ENCODE data around the gene USP6. TPM values are rescaled to one million over a fixed set of nuclear protein-coding genes. Genes with fewer than 3 reads are reported as not detected.

USP6 gene
- total RNA-seq, 1 experiment from 2014 or later = 0.20 TPM

DNA sequence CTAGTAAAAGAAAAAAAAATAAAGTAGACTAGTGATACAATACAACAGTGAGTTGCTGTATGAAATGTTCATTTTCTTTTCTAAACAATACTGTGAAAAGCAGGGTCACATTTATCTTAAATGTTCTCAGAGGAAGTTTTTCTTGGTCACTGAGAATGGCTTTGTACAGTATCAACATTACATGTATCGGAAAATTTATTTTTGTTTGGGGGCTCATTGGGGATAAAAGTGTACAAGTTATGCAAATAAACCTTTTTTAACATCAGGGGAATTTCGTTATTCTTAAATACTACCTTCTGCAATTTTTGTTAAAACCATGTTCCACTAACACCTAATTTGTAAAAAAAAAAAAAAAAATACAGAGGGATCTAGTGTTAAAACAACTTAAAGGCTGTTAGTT is 84.5 kb downstream of the USP6 start:
- H3K27ac Mint-ChIP-seq = no peak overlapping the region
- no peak for TF ChIP-seq MYBL2 (CRISPR knock-in tag; IDR thresholded peaks at IDR 0.05)
- TF ChIP-seq EMX1 (CRISPR knock-in tag; IDR thresholded peaks at IDR 0.05) = no peak
- no peak for TF ChIP-seq STAT6 (CRISPR knock-in tag; conservative IDR thresholded peaks at IDR 0.05; ENCODE audit: low read depth)
- TF ChIP-seq ETV6 (CRISPR knock-in tag; IDR thresholded peaks at IDR 0.05) = no peak
- TF ChIP-seq NR3C1 (CRISPR knock-in tag; conservative IDR thresholded peaks at IDR 0.05; ENCODE audit: low read depth) = no peak
- no peak for TF ChIP-seq ATF2 (CRISPR knock-in tag; IDR thresholded peaks at IDR 0.05; ENCODE audit: borderline replicate concordance, low read depth)
- no peak for TF ChIP-seq CTCF (IDR thresholded peaks at IDR 0.05)
- POLR2A ChIA-PET = interaction anchor here (0.7 kb wide), 1 partner anchor 84 kb away, joined by 3 read pairs; no protein-coding TSS in a partner anchor
- H3K36me3 Mint-ChIP-seq = no peaks in the 10 kb centered on the region
- H3K9me3 Mint-ChIP-seq = peaks cover 6% of the 10 kb centered on the region
- H3K4me1 Mint-ChIP-seq = no peaks in the 10 kb centered on the region
- no peaks in the 10 kb centered on the region; the same call in 1 of the 2 replicates for H3K27me3 Mint-ChIP-seq (ENCODE audit: low read depth)
- DNase-seq (ENCODE audit: low spot score) = no peak
- no peak for ATAC-seq
- CTCF ChIA-PET = no interaction called here
- no peak overlapping the region for H3K4me3 Mint-ChIP-seq

- no peaks in the 10 kb centered on the region for H3K4me1 Mint-ChIP-seq
- H3K36me3 Mint-ChIP-seq = no peaks in the 10 kb centered on the region
- POLR2A ChIA-PET = no interaction called here
- H3K9me3 Mint-ChIP-seq = peaks cover 6% of the 10 kb centered on the region
- H3K27ac Mint-ChIP-seq = no peak overlapping the region
- H3K27me3 Mint-ChIP-seq (ENCODE audit: low read depth) = no peaks in the 10 kb centered on the region; the same call in 1 of the 2 replicates
- ATAC-seq = no peak
- CTCF ChIA-PET = no interaction called here
- no peak for DNase-seq (ENCODE audit: low spot score)
- no peak overlapping the region for H3K4me3 Mint-ChIP-seq
- TF ChIP-seq, protein P1, sequence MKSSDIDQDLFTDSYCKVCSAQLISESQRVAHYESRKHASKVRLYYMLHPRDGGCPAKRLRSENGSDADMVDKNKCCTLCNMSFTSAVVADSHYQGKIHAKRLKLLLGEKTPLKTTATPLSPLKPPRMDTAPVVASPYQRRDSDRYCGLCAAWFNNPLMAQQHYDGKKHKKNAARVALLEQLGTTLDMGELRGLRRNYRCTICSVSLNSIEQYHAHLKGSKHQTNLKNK (CRISPR knock-in tag; IDR thresholded peaks at IDR 0.05) = no peak
- no peak for TF ChIP-seq ZNF416 (CRISPR knock-in tag; IDR thresholded peaks at IDR 0.05)
- no peak for TF ChIP-seq ZNF281 (CRISPR knock-in tag; IDR thresholded peaks at IDR 0.05)
- TF ChIP-seq ZNF219 (CRISPR knock-in tag; IDR thresholded peaks at IDR 0.05; ENCODE audit: borderline replicate concordance) = no peak
- TF ChIP-seq ARID4B (CRISPR knock-in tag; IDR thresholded peaks at IDR 0.05; ENCODE audit: borderline replicate concordance) = no peak
- no peak for TF ChIP-seq ZNF263 (CRISPR knock-in tag; IDR thresholded peaks at IDR 0.05; ENCODE audit: low read depth)
- no peak for TF ChIP-seq SP1 (CRISPR knock-in tag; conservative IDR thresholded peaks at IDR 0.05)
- TF ChIP-seq CTCF (IDR thresholded peaks at IDR 0.05) = no peak
- TF ChIP-seq ESRRA (CRISPR knock-in tag; IDR thresholded peaks at IDR 0.05; ENCODE audit: borderline replicate concordance) = no peak
- TF ChIP-seq JAZF1 (CRISPR knock-in tag; IDR thresholded peaks at IDR 0.05) = no peak
- TF ChIP-seq CREM (CRISPR knock-in tag; IDR thresholded peaks at IDR 0.05) = no peak
- no peak for TF ChIP-seq TCF7 (CRISPR knock-in tag; IDR thresholded peaks at IDR 0.05; ENCODE audit: low read depth)
- no peak for TF ChIP-seq NFYB (CRISPR knock-in tag; conservative IDR thresholded peaks at IDR 0.05; ENCODE audit: low read depth)
- TF ChIP-seq ZNF232 (CRISPR knock-in tag; IDR thresholded peaks at IDR 0.05) = no peak
These were observed 85.2 kb downstream of the USP6 start for GRCh38 chr17:5201011-5201410.

Measured in WTC11 (cell line).